Left lung (tissue), 10 donors: Measurements from ENCODE around the gene ABHD17B. TPM values are rescaled to one million over a fixed set of nuclear protein-coding genes. Genes with fewer than 3 reads are reported as not detected.
A peak's percentile ranks its signal among the peaks of the same experiment; 100 is the strongest.

Experiments
- ATAC-seq: fragments of 200-7000 bp; cut with Tn5 transposase; one replicate; pipeline ENCODE4 v1.9.1; 2020; ENCODE audit warnings: moderate library complexity
- DNase-seq, 4 donors: peaks; one replicate each; pipeline ENCODE4 v3.0.0-alpha.2; 2013 to 2020
- H3K27ac ChIP-seq, 2 donors: fragments of 200-600 bp; sonication (generic) in 1 of 2; one replicate each; pipeline versions ENCODE4 v1.5.0 to v1.8.0; 2020 to 2021
- H3K27me3 ChIP-seq, 2 donors: fragments of 200-600 bp; sonication (generic) in 1 of 2; one replicate each; pipeline versions ENCODE4 v1.5.0 to v1.8.0; 2020 to 2021
- H3K36me3 ChIP-seq, 2 donors: fragments of 200-600 bp; sonication (generic) in 1 of 2; one replicate each; pipeline versions ENCODE4 v1.5.0 to v1.8.0; 2020 to 2021
- H3K4me1 ChIP-seq, 2 donors: fragments of 200-600 bp; one replicate each; pipeline ENCODE4 v1.8.0; 2021
- H3K4me3 ChIP-seq, 2 donors: fragments of 200-600 bp; sonication (generic) in 1 of 2; one replicate each; pipeline versions ENCODE4 v1.5.0 to v1.8.0; 2020 to 2021; ENCODE audit warnings: mild to moderate bottlenecking in 1 of 2
- H3K9me3 ChIP-seq, 2 donors: fragments of 200-600 bp; sonication (generic) in 1 of 2; one replicate each; pipeline versions ENCODE4 v1.5.0 to v1.8.0; 2020 to 2021
- intact Hi-C, 2 donors: fragments of 100-400 bp; cut with DNase I; formaldehyde crosslinking; loops; one replicate each; pipeline versions ENCODE4 v1.11.2 to v1.14.2; 2022
- polyA plus RNA-seq, 6 donors: library from polyadenylated mRNA; unstranded; fragments of 120-200 nt; gene quantifications; one replicate each; pipeline ENCODE4 v1.2.1, GENCODE V29; 2013; ENCODE audit not compliant: insufficient read length in 6 of 6
- total RNA-seq, 2 donors: library from RNA; stranded (reverse); fragmentation: NEBNext Ultra II Directional; extraction: Animal tissue kit (Norgen Biotek cat#: 25700); gene quantifications; one replicate each; pipeline ENCODE4 v1.2.1, GENCODE V29; 2021
- TF ChIP-seq, protein P1 (sequence below), 2 donors: fragments of 200-600 bp; sonication (generic) in 1 of 2; IDR thresholded peaks; one replicate each; pipeline versions ENCODE4 v1.5.0 to v1.8.0; 2021; ENCODE audit warnings: antibody characterized with exemption in 2 of 2
- donor health status: DM: no; HTN: yes; CAD: no.
- donor health status: DM: no; HTN: no; CAD: no.

Gene ABHD17B
- total and polyA plus RNA-seq, 8 donors: 13.6 to 27.5 (median 25.8) TPM

DNA sequence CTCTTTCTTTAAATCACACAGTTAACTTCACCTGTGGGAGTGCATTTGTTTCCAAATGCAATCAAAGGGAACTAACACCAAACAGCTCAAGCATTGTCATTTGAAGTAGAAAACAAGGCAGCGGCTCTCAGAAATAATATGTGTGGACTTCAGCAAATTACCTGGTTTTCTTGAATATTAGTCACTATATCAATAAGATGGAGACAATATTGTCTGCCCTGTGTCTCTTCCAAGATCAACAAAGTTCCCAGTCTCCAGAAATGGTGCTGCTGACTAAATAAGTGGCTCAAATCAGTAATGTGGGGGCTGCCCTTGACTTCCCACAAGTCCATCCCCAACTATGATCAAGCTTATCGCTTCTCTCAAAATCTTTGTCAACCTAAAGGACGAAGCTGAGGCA lies 89.6 kb downstream of the ABHD17B start:
- intact Hi-C loops: no loop called here
- H3K36me3 ChIP-seq: no peaks in the 10 kb centered on the region
- no peak overlapping the region for H3K4me3 ChIP-seq
- no peak overlapping the region for H3K27ac ChIP-seq
- H3K4me1 ChIP-seq: no peaks in the 10 kb centered on the region
- no peaks in the 10 kb centered on the region for H3K9me3 ChIP-seq
- no peak for DNase-seq
- no peak for ATAC-seq
- TF ChIP-seq, protein P1, sequence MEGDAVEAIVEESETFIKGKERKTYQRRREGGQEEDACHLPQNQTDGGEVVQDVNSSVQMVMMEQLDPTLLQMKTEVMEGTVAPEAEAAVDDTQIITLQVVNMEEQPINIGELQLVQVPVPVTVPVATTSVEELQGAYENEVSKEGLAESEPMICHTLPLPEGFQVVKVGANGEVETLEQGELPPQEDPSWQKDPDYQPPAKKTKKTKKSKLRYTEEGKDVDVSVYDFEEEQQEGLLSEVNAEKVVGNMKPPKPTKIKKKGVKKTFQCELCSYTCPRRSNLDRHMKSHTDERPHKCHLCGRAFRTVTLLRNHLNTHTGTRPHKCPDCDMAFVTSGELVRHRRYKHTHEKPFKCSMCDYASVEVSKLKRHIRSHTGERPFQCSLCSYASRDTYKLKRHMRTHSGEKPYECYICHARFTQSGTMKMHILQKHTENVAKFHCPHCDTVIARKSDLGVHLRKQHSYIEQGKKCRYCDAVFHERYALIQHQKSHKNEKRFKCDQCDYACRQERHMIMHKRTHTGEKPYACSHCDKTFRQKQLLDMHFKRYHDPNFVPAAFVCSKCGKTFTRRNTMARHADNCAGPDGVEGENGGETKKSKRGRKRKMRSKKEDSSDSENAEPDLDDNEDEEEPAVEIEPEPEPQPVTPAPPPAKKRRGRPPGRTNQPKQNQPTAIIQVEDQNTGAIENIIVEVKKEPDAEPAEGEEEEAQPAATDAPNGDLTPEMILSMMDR (IDR thresholded peaks at IDR 0.05): no peak
- no peaks in the 10 kb centered on the region for H3K27me3 ChIP-seq

DNA sequence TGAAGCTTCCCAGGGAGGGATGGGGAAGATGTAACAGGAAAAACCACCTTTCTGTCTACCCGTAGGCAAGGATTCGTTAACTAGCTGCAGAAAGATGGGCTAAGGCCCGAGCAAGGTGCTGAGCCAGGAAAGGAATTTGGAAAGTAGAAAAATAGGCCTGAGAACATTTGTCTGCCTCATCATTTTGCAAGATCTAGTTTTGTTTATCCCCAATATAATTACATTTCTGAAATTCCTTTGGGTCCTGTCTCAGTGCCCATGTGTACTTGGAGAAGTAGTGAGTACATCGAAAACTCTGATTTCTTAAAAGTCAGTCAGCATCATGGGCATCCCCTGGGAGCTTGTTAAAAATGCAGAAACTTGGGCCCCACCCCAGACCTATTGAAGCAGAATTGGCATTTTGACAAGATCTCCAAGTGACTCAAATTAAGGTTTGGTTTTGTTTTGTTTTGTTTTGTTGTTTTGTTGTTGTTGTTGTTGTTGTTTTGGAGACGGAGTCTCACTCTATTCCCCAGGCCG lies 90.5 kb downstream of the ABHD17B start:
- Histone ChIP-seq H3K27ac (no peak overlapping the region), H3K4me1 (no peaks in the 10 kb centered on the region), H3K27me3 (no peaks in the 10 kb centered on the region), H3K4me3 (no peak overlapping the region), H3K36me3 (no peaks in the 10 kb centered on the region), H3K9me3 (no peaks in the 10 kb centered on the region)
- ATAC-seq: no peak
- intact Hi-C loops: no loop called here
- TF ChIP-seq, protein P1 (IDR thresholded peaks at IDR 0.05): no peak
- DNase-seq: no peak

DNA sequence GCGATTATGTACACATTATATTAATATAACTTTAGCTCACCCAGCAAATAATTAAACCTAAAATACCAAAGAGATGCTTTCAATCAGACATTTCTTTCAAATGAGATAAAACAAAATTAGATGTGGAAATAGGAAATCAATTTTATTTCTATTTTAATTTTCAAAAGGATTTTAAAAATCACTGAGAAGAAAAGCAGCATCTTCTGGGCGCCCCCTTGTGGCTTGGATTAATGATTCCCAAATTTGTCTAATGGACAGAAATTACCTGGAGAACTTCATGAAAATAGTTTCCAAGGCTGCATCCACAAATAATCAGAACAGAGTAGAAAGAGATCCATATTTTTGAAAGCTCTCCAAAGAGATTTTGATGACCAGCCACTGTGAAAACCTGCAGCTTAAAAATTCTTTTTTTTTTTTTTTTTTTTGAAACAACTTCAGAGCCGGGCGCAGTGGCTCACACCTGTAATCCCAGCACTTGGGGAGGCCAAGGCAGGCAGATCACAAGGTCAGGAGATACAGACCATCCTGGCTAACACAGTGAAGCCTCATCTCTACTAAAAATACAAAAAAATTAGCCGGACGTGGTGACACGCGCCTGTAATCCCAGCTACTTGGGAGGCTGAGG lies 91.8 kb downstream of the ABHD17B start:
- no peaks in the 10 kb centered on the region for H3K4me1 ChIP-seq
- intact Hi-C loops: loop anchor here in 1 of 2 donors (10.0 kb wide), 1 partner anchor 206 kb away; no protein-coding TSS in a partner anchor
- no peak overlapping the region for H3K4me3 ChIP-seq
- no peak overlapping the region for H3K27ac ChIP-seq
- no peaks in the 10 kb centered on the region for H3K27me3 ChIP-seq
- no peaks in the 10 kb centered on the region for H3K36me3 ChIP-seq
- H3K9me3 ChIP-seq: no peaks in the 10 kb centered on the region
- no peak for ATAC-seq
- DNase-seq: peak in 1 of 4 donors; percentile 42
- TF ChIP-seq, protein P1 (IDR thresholded peaks at IDR 0.05): peak; percentile 62 to 67

DNA sequence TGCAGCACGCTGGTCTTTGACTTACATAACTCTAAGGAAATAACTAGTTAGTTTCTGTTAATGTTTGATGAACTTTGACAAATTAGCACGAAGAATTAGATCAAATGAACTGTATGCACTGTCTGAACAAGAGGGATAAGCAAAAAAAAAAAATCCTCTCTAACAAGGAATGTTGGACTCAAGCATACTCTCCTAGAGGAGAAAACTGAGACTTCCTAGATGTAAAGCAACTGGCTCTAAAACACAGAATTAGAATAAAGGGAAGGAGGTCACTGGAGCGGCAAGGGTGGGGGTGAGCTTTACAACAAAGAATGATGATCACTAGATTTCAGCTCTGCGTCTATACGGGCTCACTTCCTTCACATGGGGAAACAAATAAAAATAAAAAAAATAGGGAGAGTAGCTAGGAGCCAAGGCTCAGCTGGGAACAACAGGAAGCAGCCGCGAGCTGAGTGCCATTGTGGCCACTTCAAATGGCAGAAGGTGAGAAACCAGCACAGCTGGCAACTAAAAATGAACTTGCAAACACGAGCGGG lies 94.0 kb downstream of the ABHD17B start:
- peak; percentile 81 for ATAC-seq
- TF ChIP-seq, protein P1 (IDR thresholded peaks at IDR 0.05): no peak
- no peaks in the 10 kb centered on the region for H3K4me1 ChIP-seq
- H3K27me3 ChIP-seq: no peaks in the 10 kb centered on the region
- no peaks in the 10 kb centered on the region for H3K9me3 ChIP-seq
- DNase-seq: peak in 2 of 4 donors; percentile 14 to 43
- no peak overlapping the region for H3K27ac ChIP-seq
- H3K4me3 ChIP-seq: no peak overlapping the region
- intact Hi-C loops: loop anchor here in 1 of 2 donors (10.0 kb wide), 1 partner anchor 208 kb away; no protein-coding TSS in a partner anchor
- H3K36me3 ChIP-seq: no peaks in the 10 kb centered on the region

Other genes with a start within 250 kb of the ABHD17B start
- gene CEMIP2, start 142.7 kb downstream of the ABHD17B start, total RNA-seq: 100 to 1,000 TPM in 1 of 2 donors, 10 to 100 TPM in 1; 93.5 to 111 TPM
- 10 to 100 TPM; 48.0 to 58.3 (median 51.0) TPM for gene CEMIP2, start 142.7 kb downstream of the ABHD17B start, polyA plus RNA-seq
- gene C9orf85, start 446 bp upstream of the ABHD17B start, total RNA-seq: 1 to 10 TPM; 8.3 to 9.6 TPM
- gene C9orf85, start 446 bp upstream of the ABHD17B start, polyA plus RNA-seq: 10 to 100 TPM; 16.2 to 20.8 (median 18.6) TPM
- not detected for gene C9orf57, start 149.4 kb upstream of the ABHD17B start, total RNA-seq
- under 1 TPM in 1 of 6 donors, not detected in 5; 0.10 TPM for gene C9orf57, start 149.4 kb upstream of the ABHD17B start, polyA plus RNA-seq
- under 1 TPM in 1 of 2 donors, not detected in 1; 0.08 TPM for gene GDA, start 238.2 kb upstream of the ABHD17B start, total RNA-seq
- gene GDA, start 238.2 kb upstream of the ABHD17B start, polyA plus RNA-seq: under 1 TPM; 0.09 to 0.31 (median 0.18) TPM